Esophagus squamous epithelium (tissue), 4 donors: ENCODE results near the gene PRKG1.
"Not testable (repeated sequence)": the region's sequence is repeated elsewhere in the genome, so short reads cannot be mapped to it uniquely, and the experiment has no call there.

Source experiments
- CTCF ChIP-seq, 6 experiments: fragments of 450-650 bp in 4 of 6; fragments of 200-600 bp in 2 of 6; sonication (generic) in 2 of 6; IDR thresholded peaks; one replicate each; pipeline ENCODE4 v1.5.1; 2016 to 2019; ENCODE audit warnings: antibody characterized with exemption in 6 of 6, mild to moderate bottlenecking in 4 of 6, moderate library complexity in 4 of 6
- POLR2A ChIP-seq, 4 donors: fragments of 450-650 bp; IDR thresholded peaks; one replicate each; pipeline ENCODE4 v1.6.1; 2017; ENCODE audit warnings: antibody characterized with exemption in 4 of 4, mild to moderate bottlenecking in 4 of 4, moderate library complexity in 3 of 4

- TF ChIP-seq POLR2A, CTCF (IDR thresholded peaks at IDR 0.05): not testable (repeated sequence)
These were observed 207.1 kb downstream of the PRKG1 start for GRCh38 chr10:51281387-51281786.
